Measurements from ENCODE around the gene SLC5A12.

SLC5A12 gene

GRCh38 chr11:26708736-26709456 is 13.0 kb downstream of the SLC5A12 start:
- Histone ChIP-seq H3K27me3 (ENCODE audit: low read length) (no peaks in the 10 kb centered on the region), H3K79me2 (ENCODE audit: insufficient read depth, low read length) (no peaks in the 10 kb centered on the region), H3K4me3 (ENCODE audit: insufficient read depth, low read length, poor library complexity, severe bottlenecking) (no peak overlapping the region), H3K36me3 (ENCODE audit: low read length) (no peaks in the 10 kb centered on the region), H3K9me3 (ENCODE audit: insufficient read depth, low read length) (no peaks in the 10 kb centered on the region), H3K9me2 (replicated peaks; ENCODE audit: insufficient read depth, low read length) (no peaks in the 10 kb centered on the region), H3F3A (ENCODE audit: insufficient read depth) (no peaks in the 10 kb centered on the region), H3K4me2 (ENCODE audit: low read depth, low read length, poor library complexity, severe bottlenecking) (no peak overlapping the region), H3K27ac (ENCODE audit: low read depth, low read length) (no peak overlapping the region), H3K9ac (ENCODE audit: low read length) (no peak overlapping the region), H2AFZ (ENCODE audit: low read depth, low read length, severe bottlenecking) (no peak overlapping the region), H4K20me1 (ENCODE audit: low read depth, low read length) (no peaks in the 10 kb centered on the region)
- TF ChIP-seq EZH2phosphoT487 (conservative IDR thresholded peaks at IDR 0.05; ENCODE audit: low read length), result no peak
- TF ChIP-seq CTCF (IDR thresholded peaks at IDR 0.05; ENCODE audit: insufficient read depth, low read length, poor library complexity, severe bottlenecking), result no peak

- no peaks in the 10 kb centered on the region for H3K9me3 ChIP-seq (ENCODE audit: insufficient read depth, low read length)
- H3K79me2 ChIP-seq (ENCODE audit: insufficient read depth, low read length), result no peaks in the 10 kb centered on the region
- no peaks in the 10 kb centered on the region for H3F3A ChIP-seq (ENCODE audit: insufficient read depth)
Measured at GRCh38 chr11:26706181-26706580, 15.7 kb downstream of the SLC5A12 start.

GRCh38 chr11:26704249-26704648 is 17.6 kb downstream of the SLC5A12 start:
- Histone ChIP-seq H4K20me1 (ENCODE audit: low read depth, low read length) (no peaks in the 10 kb centered on the region), H3K4me2 (ENCODE audit: low read depth, low read length, poor library complexity, severe bottlenecking) (no peak overlapping the region), H3F3A (ENCODE audit: insufficient read depth) (no peaks in the 10 kb centered on the region), H3K9ac (ENCODE audit: low read length) (no peak overlapping the region), H3K27ac (ENCODE audit: low read depth, low read length) (no peak overlapping the region), H2AFZ (ENCODE audit: low read depth, low read length, severe bottlenecking) (no peak overlapping the region), H3K27me3 (ENCODE audit: low read length) (no peaks in the 10 kb centered on the region), H3K9me2 (replicated peaks; ENCODE audit: insufficient read depth, low read length) (no peaks in the 10 kb centered on the region), H3K36me3 (ENCODE audit: low read length) (no peaks in the 10 kb centered on the region), H3K4me3 (ENCODE audit: insufficient read depth, low read length, poor library complexity, severe bottlenecking) (no peak overlapping the region), H3K79me2 (ENCODE audit: insufficient read depth, low read length) (no peaks in the 10 kb centered on the region), H3K9me3 (ENCODE audit: insufficient read depth, low read length) (no peaks in the 10 kb centered on the region)
- TF ChIP-seq EZH2phosphoT487 (conservative IDR thresholded peaks at IDR 0.05; ENCODE audit: low read length) (no peak), CTCF (IDR thresholded peaks at IDR 0.05; ENCODE audit: insufficient read depth, low read length, poor library complexity, severe bottlenecking) (no peak)

More at GRCh38 chr11:26706181-26706580, 15.7 kb downstream of the SLC5A12 start:
- Histone ChIP-seq H3K9me2 (replicated peaks; ENCODE audit: insufficient read depth, low read length) (no peaks in the 10 kb centered on the region), H3K4me2 (ENCODE audit: low read depth, low read length, poor library complexity, severe bottlenecking) (no peak overlapping the region), H3K4me3 (ENCODE audit: insufficient read depth, low read length, poor library complexity, severe bottlenecking) (no peak overlapping the region), H4K20me1 (ENCODE audit: low read depth, low read length) (no peaks in the 10 kb centered on the region), H3K9ac (ENCODE audit: low read length) (no peak overlapping the region), H3K27ac (ENCODE audit: low read depth, low read length) (no peak overlapping the region), H3K36me3 (ENCODE audit: low read length) (no peaks in the 10 kb centered on the region), H2AFZ (ENCODE audit: low read depth, low read length, severe bottlenecking) (no peak overlapping the region), H3K27me3 (ENCODE audit: low read length) (no peaks in the 10 kb centered on the region)
- TF ChIP-seq CTCF (IDR thresholded peaks at IDR 0.05; ENCODE audit: insufficient read depth, low read length, poor library complexity, severe bottlenecking) (no peak), EZH2phosphoT487 (conservative IDR thresholded peaks at IDR 0.05; ENCODE audit: low read length) (no peak)
